ENCODE data around the gene VPS9D1.

DNA sequence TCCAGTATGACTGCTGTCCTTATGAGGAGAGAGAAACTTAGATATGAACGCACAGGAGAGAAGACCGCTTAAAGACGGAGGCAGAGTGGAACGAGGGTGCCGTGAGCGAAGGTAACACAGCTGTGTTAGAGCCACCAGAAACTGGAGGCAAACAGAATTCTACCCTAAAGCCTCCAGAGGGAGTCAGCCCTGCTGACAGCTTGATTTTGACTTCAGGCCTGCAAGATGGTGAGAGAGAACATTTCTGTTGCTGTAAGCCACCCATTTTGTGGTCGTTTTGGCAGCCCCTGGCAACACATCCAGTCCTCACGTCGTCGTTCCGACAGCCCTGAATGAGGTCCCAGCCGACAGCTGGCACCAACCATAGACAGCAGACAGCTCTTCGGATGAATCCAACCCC is 16.4 kb downstream of the VPS9D1 start:
- TF ChIP-seq POLR2A (IDR thresholded peaks at IDR 0.05), result no peak
- TF ChIP-seq, protein P1, sequence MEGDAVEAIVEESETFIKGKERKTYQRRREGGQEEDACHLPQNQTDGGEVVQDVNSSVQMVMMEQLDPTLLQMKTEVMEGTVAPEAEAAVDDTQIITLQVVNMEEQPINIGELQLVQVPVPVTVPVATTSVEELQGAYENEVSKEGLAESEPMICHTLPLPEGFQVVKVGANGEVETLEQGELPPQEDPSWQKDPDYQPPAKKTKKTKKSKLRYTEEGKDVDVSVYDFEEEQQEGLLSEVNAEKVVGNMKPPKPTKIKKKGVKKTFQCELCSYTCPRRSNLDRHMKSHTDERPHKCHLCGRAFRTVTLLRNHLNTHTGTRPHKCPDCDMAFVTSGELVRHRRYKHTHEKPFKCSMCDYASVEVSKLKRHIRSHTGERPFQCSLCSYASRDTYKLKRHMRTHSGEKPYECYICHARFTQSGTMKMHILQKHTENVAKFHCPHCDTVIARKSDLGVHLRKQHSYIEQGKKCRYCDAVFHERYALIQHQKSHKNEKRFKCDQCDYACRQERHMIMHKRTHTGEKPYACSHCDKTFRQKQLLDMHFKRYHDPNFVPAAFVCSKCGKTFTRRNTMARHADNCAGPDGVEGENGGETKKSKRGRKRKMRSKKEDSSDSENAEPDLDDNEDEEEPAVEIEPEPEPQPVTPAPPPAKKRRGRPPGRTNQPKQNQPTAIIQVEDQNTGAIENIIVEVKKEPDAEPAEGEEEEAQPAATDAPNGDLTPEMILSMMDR (IDR thresholded peaks at IDR 0.05), result no peak
